ENCODE results near the gene IFRD2. TPM values are rescaled to one million over a fixed set of nuclear protein-coding genes. Genes with fewer than 3 reads are reported as not detected.
A peak's percentile ranks its signal among the peaks of the same experiment; 100 is the strongest.

Gene IFRD2
- total and polyA plus RNA-seq, 9 of the 15 experiments (the other 6 are each of a cell fraction or from before 2014, with no cell fraction given): 30.5 to 115 (median 52.8) TPM

GRCh38 chr3:50303013-50303815, 11.0 kb upstream of the IFRD2 start, which contains the start of gene HYAL1:
TSS of gene HYAL1 (minus strand) at chr3:50303574. CDS start at chr3:50302956, 618 bp downstream.
- intact Hi-C loops (cut with micrococcal nuclease) (no loop called here), in situ Hi-C loops (cut with MboI) (no loop called here)
- peak; percentile 77 for FAIRE-seq
- Histone ChIP-seq H4K20me1 (replicated peaks; ENCODE audit: control insufficient read depth, insufficient read depth, low read length) (no peaks in the 10 kb centered on the region), H3K79me2 (ENCODE audit: control insufficient read depth, insufficient read depth, low read length) (peaks cover 38% of the 10 kb centered on the region), H3K9me1 (ENCODE audit: control insufficient read depth, insufficient read depth, low read length) (no peaks in the 10 kb centered on the region), H3K27me3 (ENCODE audit: control insufficient read depth in 2 of 2, insufficient read depth in 2 of 2, low read length in 2 of 2) (no peaks in the 10 kb centered on the region), H2AFZ (ENCODE audit: low read depth, low read length) (peak within 1 kb of the TSS; percentile 80), H3K9ac (ENCODE audit: insufficient read depth in 1 of 2, low read depth in 2 of 2, low read length in 2 of 2) (peak within 1 kb of the TSS; percentile 68 to 93), H3K27ac (ENCODE audit: extremely low read depth, low read depth, low read length) (peak within 1 kb of the TSS; percentile 83), H3K4me1 (replicated peaks in 1 of 2; ENCODE audit: control insufficient read depth in 2 of 2, insufficient read depth in 2 of 2, low read length in 2 of 2) (peaks cover 21 to 47% of the 10 kb centered on the region in 2 experiments; a peak in 4 of 5 replicates), H3K36me3 (ENCODE audit: control insufficient read depth, insufficient read depth, low read length) (peaks cover 8% of the 10 kb centered on the region; the same call in 2 of the 3 replicates), H3K9me3 (replicated peaks; ENCODE audit: control insufficient read depth, insufficient read depth, low read depth, low read length) (no peaks in the 10 kb centered on the region), H3K4me3 (peak within 1 kb of the TSS; percentile 45), H3K4me2 (ENCODE audit: insufficient read depth, low read length) (peak within 1 kb of the TSS; percentile 80)
- DNase-seq (ENCODE audit: extremely low read depth in 1 of 4, low spot score in 3 of 4): peak; percentile 76 to 83 (median 82)
- ChIA-PET CTCF (ENCODE audit: low intra/inter-chr PET ratio) (no interaction called here), POLR2A (interaction anchor here (0.5 to 1.5 kb wide), 12 partner anchors 12 to 70 kb away, joined by 3 to 5 read pairs (median 4); partner anchors contain the start of gene TUSC2)
- peak; percentile 57 for ATAC-seq
- TSS peak; percentile 78 for BruUV-seq (replicated peaks)
- WGBS (ENCODE audit: insufficient coverage, low coverage, missing lambda C conversion rate): 30% methylated on average over 11 of the region's 14 CpGs
- TF ChIP-seq JUND (IDR thresholded peaks at IDR 0.05; ENCODE audit: borderline replicate concordance, low read depth, low read length) (peak; percentile 32; the same call in 1 of the 2 replicates), JUND (tag; IDR thresholded peaks at IDR 0.05; ENCODE audit: borderline replicate concordance, low read depth, low read length) (no peak), ETV6 (IDR thresholded peaks at IDR 0.05; ENCODE audit: borderline replicate concordance in 1 of 2, low read depth in 2 of 2, low read length in 1 of 2) (no peak), ETV6 (CRISPR knock-in tag; IDR thresholded peaks at IDR 0.05; ENCODE audit: borderline replicate concordance) (no peak), KDM5B (IDR thresholded peaks at IDR 0.05; ENCODE audit: insufficient replicate concordance, low read depth, low read length) (peak; percentile 88), NR2C2 (CRISPR knock-in tag; IDR thresholded peaks at IDR 0.05) (no peak), NR2C2 (tag; IDR thresholded peaks at IDR 0.05) (peak; percentile 23; the same call in 1 of the 2 replicates), MBD2 (IDR thresholded peaks at IDR 0.05; ENCODE audit: borderline replicate concordance, low read depth) (0 out of 2 replicates have a peak, but pooled peaks have one; percentile 23), ZNF318 (IDR thresholded peaks at IDR 0.05; ENCODE audit: borderline replicate concordance in 1 of 2, low read depth in 1 of 2) (no peak), ZNF444 (CRISPR knock-in tag; IDR thresholded peaks at IDR 0.05) (no peak), ESRRA (IDR thresholded peaks at IDR 0.05; ENCODE audit: borderline replicate concordance, low read depth) (peak; percentile 85), POLR3A (IDR thresholded peaks at IDR 0.05; ENCODE audit: borderline replicate concordance, extremely low read depth, insufficient read depth, insufficient read length) (no peak), CBFA2T2 (conservative IDR thresholded peaks at IDR 0.05) (no peak)
